CD14-positive monocyte (primary cell): ENCODE measurements around the gene GTF3C5. TPM values are rescaled to one million over a fixed set of nuclear protein-coding genes. Genes with fewer than 3 reads are reported as not detected.

Experiments
- DNase-seq, 3 donors: peaks; one replicate each; pipeline ENCODE4 v3.0.0-alpha.2; 2011 to 2022
- H2AFZ ChIP-seq: 2 replicates; pipeline ENCODE4 v1.6.0; 2012; ENCODE audit warnings: mild to moderate bottlenecking, low read depth, low read length, inconsistent platforms; ENCODE audit not compliant: insufficient read depth, poor library complexity, severe bottlenecking
- H3K27ac ChIP-seq, 2 donors: 1 replicate in 1 of 2; 2 replicates in 1 of 2; pipeline ENCODE4 v1.5.1; 2012 to 2013; ENCODE audit warnings: low read length in 2 of 2, control low read depth in 1 of 2, inconsistent platforms in 1 of 2, low read depth in 1 of 2, mild to moderate bottlenecking in 1 of 2
- H3K27me3 ChIP-seq, 2 donors: one replicate each; pipeline versions ENCODE4 v1.6.0 to v1.6.1; 2011 to 2013; ENCODE audit warnings: low read length in 2 of 2; ENCODE audit not compliant: control insufficient read depth in 2 of 2, insufficient read depth in 2 of 2
- H3K36me3 ChIP-seq, 2 donors: replicated peaks in 1 of 2; 1 replicate in 1 of 2; 2 replicates in 1 of 2; pipeline versions ENCODE4 v1.5.1 to v1.6.1; 2012 to 2013; ENCODE audit warnings: low read length in 2 of 2, control low read depth in 1 of 2, inconsistent platforms in 1 of 2, mild to moderate bottlenecking in 1 of 2; ENCODE audit not compliant: insufficient read depth in 2 of 2, control insufficient read depth in 1 of 2
- H3K4me1 ChIP-seq, 2 donors: 1 replicate in 1 of 2; 2 replicates in 1 of 2; pipeline versions ENCODE4 v1.5.1 to v1.6.1; 2012 to 2013; ENCODE audit warnings: low read length in 2 of 2, control low read depth in 1 of 2, inconsistent platforms in 1 of 2, mild to moderate bottlenecking in 1 of 2, moderate library complexity in 1 of 2; ENCODE audit not compliant: insufficient read depth in 2 of 2, control insufficient read depth in 1 of 2
- H3K4me2 ChIP-seq: replicated peaks from 2 replicates; pipeline ENCODE3; 2012; ENCODE audit warnings: low read length, moderate library complexity, mild to moderate bottlenecking; ENCODE audit not compliant: poor library complexity, severe bottlenecking; ENCODE audit errors: extremely low read depth
- H3K4me3 ChIP-seq, 3 experiments: fragments of 200-600 bp in 1 of 3; sonication (generic) in 1 of 3; replicated peaks in 1 of 3; 1 replicate in 2 of 3; 2 replicates in 1 of 3; pipeline ENCODE4 v1.5.1; 2011 to 2013; ENCODE audit warnings: low read length in 3 of 3, mild to moderate bottlenecking in 3 of 3, control low read depth in 2 of 3, low read depth in 2 of 3, inconsistent platforms in 1 of 3, moderate library complexity in 1 of 3
- H3K79me2 ChIP-seq: 2 replicates; pipeline ENCODE4 v1.6.0; 2012; ENCODE audit warnings: mild to moderate bottlenecking, control low read depth, inconsistent platforms, low read length, moderate library complexity; ENCODE audit not compliant: insufficient read depth
- H3K9ac ChIP-seq: 2 replicates; pipeline ENCODE4 v1.6.0; 2017; ENCODE audit warnings: low read length, mild to moderate bottlenecking; ENCODE audit not compliant: insufficient read depth, poor library complexity, severe bottlenecking
- H3K9me3 ChIP-seq, 2 donors: replicated peaks in 1 of 2; 1 replicate in 1 of 2; 2 replicates in 1 of 2; pipeline versions ENCODE4 v1.5.1 to v1.6.1; 2012 to 2013; ENCODE audit warnings: low read length in 2 of 2, control low read depth in 1 of 2; ENCODE audit not compliant: control insufficient read depth in 1 of 2, insufficient read depth in 1 of 2
- H4K20me1 ChIP-seq: 2 replicates; pipeline ENCODE4 v1.6.0; 2012; ENCODE audit warnings: mild to moderate bottlenecking, low read length, control low read depth, moderate library complexity; ENCODE audit not compliant: insufficient read depth
- H3K27ac Mint-ChIP-seq, 7 donors: one replicate each; pipeline ENCODE4 v1.8.0; 2020; ENCODE audit warnings: mild to moderate bottlenecking in 7 of 7, mixed read lengths in 7 of 7, moderate library complexity in 6 of 7, inconsistent platforms in 2 of 7
- H3K27me3 Mint-ChIP-seq, 3 donors: one replicate each; pipeline ENCODE4 v1.8.0; 2021 to 2022; ENCODE audit warnings: low read depth in 3 of 3, mild to moderate bottlenecking in 3 of 3, mixed read lengths in 3 of 3, moderate library complexity in 3 of 3, inconsistent platforms in 1 of 3
- H3K36me3 Mint-ChIP-seq, 2 donors: one replicate each; pipeline ENCODE4 v1.8.0; 2020; ENCODE audit warnings: mixed read lengths in 2 of 2, inconsistent platforms in 1 of 2, mild to moderate bottlenecking in 1 of 2
- H3K4me1 Mint-ChIP-seq: one replicate; pipeline ENCODE4 v1.8.0; 2020; ENCODE audit warnings: mild to moderate bottlenecking, mixed read lengths
- H3K4me3 Mint-ChIP-seq, 2 donors: one replicate each; pipeline ENCODE4 v1.8.0; 2020; ENCODE audit warnings: mild to moderate bottlenecking in 2 of 2, mixed read lengths in 2 of 2, moderate library complexity in 1 of 2
- H3K9me3 Mint-ChIP-seq, 7 donors: one replicate each; pipeline ENCODE4 v1.8.0; 2020 to 2022; ENCODE audit warnings: mixed read lengths in 7 of 7, mild to moderate bottlenecking in 6 of 7, moderate library complexity in 6 of 7, inconsistent platforms in 2 of 7
- CTCF ChIP-seq: fragments of 200-600 bp; IDR thresholded peaks from one replicate; pipeline ENCODE4 v1.8.0; 2022; ENCODE audit warnings: antibody characterized with exemption, mild to moderate bottlenecking
- WGBS: methylation state at CpG from one replicate; pipeline ENCODE4 v1.1.5; 2013; ENCODE audit warnings: missing lambda C conversion rate; ENCODE audit not compliant: insufficient coverage; 5-methylcytosine and 5-hydroxymethylcytosine counted together
- intact Hi-C, 2 donors: fragments of 100-400 bp; cut with micrococcal nuclease; formaldehyde crosslinking; loops; one replicate each; pipeline versions ENCODE4 v1.15.0 to v1.15.1; 2023
- polyA plus RNA-seq, 3 donors: library from polyadenylated mRNA; depleted of rRNA in 1 of 3; unstranded in 2 of 3; stranded (reverse) in 1 of 3; fragments of 300-500 nt in 2 of 3; fragments of >200 nt in 1 of 3; fragmentation: Illumina TruSeq in 2 of 3; gene quantifications; 1 replicate in 2 of 3; 2 replicates in 1 of 3; pipeline ENCODE4 v1.2.3, GENCODE V29; 2012 to 2021

The GTF3C5 gene
- polyA plus RNA-seq, 3 donors: 21.3 to 75.6 (median 24.4) TPM

DNA sequence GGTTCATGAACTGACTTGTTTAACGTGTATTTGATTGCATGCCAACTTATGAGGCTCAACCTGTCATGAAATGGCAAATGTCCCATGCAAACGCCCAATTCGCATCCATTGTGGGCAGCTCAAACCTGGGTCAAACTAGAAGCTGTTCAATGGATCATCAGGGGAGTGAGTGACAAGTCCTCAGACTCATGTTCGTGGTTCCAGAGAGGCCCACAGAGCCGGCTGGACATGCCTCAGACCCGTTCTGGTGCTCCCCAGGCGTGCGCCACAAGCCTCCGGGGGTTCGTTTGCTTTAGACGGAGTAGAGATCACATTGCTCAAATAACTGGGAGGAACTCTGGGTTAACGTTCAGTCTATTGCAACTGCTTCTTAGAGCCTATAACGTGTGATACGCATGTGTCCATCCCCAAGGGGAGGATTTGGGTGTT lies 37.3 kb upstream of the GTF3C5 start:
- no peaks in the 10 kb centered on the region for H3K9me3 ChIP-seq
- no peaks in the 10 kb centered on the region for H3K36me3 ChIP-seq
- intact Hi-C loops: no loop called here
- no peak overlapping the region for H3K9ac ChIP-seq
- H4K20me1 ChIP-seq: no peaks in the 10 kb centered on the region
- no peak for TF ChIP-seq CTCF
- Mint-ChIP-seq H3K36me3 (no peaks in the 10 kb centered on the region), H3K4me3 (no peak overlapping the region), H3K4me1 (peaks cover 15% of the 10 kb centered on the region), H3K27ac (peak overlapping the region in 1 of 7 donors; percentile 65), H3K9me3 (peaks cover 0 to 2% (median 0%) of the 10 kb centered on the region in 7 donors), H3K27me3 (peaks cover 7 to 36% (median 9%) of the 10 kb centered on the region in 3 donors)
- no peak overlapping the region for H3K4me3 ChIP-seq
- WGBS: 42% methylated on average over 14 of the region's 14 CpGs
- DNase-seq: no peak
- no peak overlapping the region for H3K4me2 ChIP-seq
- no peaks in the 10 kb centered on the region for H3K79me2 ChIP-seq
- no peak overlapping the region for H3K27ac ChIP-seq
- H2AFZ ChIP-seq: no peak overlapping the region
- peaks cover 7 to 8% of the 10 kb centered on the region in 2 donors for H3K4me1 ChIP-seq
- peaks cover 0 to 7% of the 10 kb centered on the region in 2 donors for H3K27me3 ChIP-seq

- H3K79me2 ChIP-seq: no peaks in the 10 kb centered on the region
- no peak overlapping the region for H3K4me2 ChIP-seq
- no peak overlapping the region for H3K27ac Mint-ChIP-seq
- H3K36me3 Mint-ChIP-seq: no peaks in the 10 kb centered on the region
- no peak for TF ChIP-seq CTCF
- H3K4me3 ChIP-seq: no peak overlapping the region
- H3K36me3 ChIP-seq: no peaks in the 10 kb centered on the region
- intact Hi-C loops: no loop called here
- no peaks in the 10 kb centered on the region for H4K20me1 ChIP-seq
- DNase-seq: no peak
- no peak overlapping the region for H2AFZ ChIP-seq
- H3K9me3 Mint-ChIP-seq: peaks cover 0 to 2% (median 0%) of the 10 kb centered on the region in 7 donors
- H3K27ac ChIP-seq: no peak overlapping the region
- H3K27me3 ChIP-seq: peaks cover 0 to 7% of the 10 kb centered on the region in 2 donors
- H3K9me3 ChIP-seq: no peaks in the 10 kb centered on the region
- peaks cover 7 to 8% of the 10 kb centered on the region in 2 donors for H3K4me1 ChIP-seq
- H3K4me3 Mint-ChIP-seq: peak overlapping the region in 1 of 2 donors; percentile 65
- peaks cover 9 to 36% (median 12%) of the 10 kb centered on the region in 3 donors for H3K27me3 Mint-ChIP-seq
- H3K9ac ChIP-seq: no peak overlapping the region
- H3K4me1 Mint-ChIP-seq: peaks cover 15% of the 10 kb centered on the region
- 6% methylated on average over 13 of the region's 13 CpGs for WGBS
Measured at GRCh38 chr9:132994410-132995120, 36.2 kb upstream of the GTF3C5 start.
